ENCODE data around the gene CTXN1. TPM values are rescaled to one million over a fixed set of nuclear protein-coding genes. Genes with fewer than 3 reads are reported as not detected.

Gene CTXN1
- total RNA-seq, 1 experiment from 2014 or later, result 5.2 TPM

DNA sequence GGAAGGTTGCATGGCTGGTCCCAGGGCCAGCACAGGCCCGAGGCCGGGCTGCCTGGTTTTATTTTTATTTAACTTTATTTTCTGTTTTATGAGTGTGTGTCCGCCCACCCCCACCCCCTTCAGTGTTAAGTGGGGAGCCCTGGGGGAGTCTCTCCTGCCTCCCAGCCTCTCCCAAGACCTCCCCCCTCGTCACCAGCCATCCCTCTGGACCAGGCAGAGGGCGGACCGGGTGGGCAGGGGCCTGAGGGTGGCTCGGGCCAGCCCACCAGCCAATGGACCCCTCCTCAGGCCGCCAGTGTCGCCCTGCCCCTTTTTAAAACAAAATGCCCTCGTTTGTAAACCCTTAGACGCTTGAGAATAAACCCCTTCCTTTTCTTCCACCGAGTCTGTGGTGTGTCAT is 11.8 kb downstream of the CTXN1 start:
- TF ChIP-seq, protein P1, sequence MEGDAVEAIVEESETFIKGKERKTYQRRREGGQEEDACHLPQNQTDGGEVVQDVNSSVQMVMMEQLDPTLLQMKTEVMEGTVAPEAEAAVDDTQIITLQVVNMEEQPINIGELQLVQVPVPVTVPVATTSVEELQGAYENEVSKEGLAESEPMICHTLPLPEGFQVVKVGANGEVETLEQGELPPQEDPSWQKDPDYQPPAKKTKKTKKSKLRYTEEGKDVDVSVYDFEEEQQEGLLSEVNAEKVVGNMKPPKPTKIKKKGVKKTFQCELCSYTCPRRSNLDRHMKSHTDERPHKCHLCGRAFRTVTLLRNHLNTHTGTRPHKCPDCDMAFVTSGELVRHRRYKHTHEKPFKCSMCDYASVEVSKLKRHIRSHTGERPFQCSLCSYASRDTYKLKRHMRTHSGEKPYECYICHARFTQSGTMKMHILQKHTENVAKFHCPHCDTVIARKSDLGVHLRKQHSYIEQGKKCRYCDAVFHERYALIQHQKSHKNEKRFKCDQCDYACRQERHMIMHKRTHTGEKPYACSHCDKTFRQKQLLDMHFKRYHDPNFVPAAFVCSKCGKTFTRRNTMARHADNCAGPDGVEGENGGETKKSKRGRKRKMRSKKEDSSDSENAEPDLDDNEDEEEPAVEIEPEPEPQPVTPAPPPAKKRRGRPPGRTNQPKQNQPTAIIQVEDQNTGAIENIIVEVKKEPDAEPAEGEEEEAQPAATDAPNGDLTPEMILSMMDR (IDR thresholded peaks at IDR 0.05; ENCODE audit: unreplicated experiment), result no peak
- no peaks in the 10 kb centered on the region for H3K27me3 Mint-ChIP-seq (ENCODE audit: insufficient read depth, unreplicated experiment)
- H3K9me3 Mint-ChIP-seq (ENCODE audit: unreplicated experiment), result no peaks in the 10 kb centered on the region
- H3K27ac Mint-ChIP-seq (ENCODE audit: low read depth, unreplicated experiment), result no peak overlapping the region
- no TSS peak for BruUV-seq (replicated peaks)
- ChIA-PET CTCF (no interaction called here), POLR2A (no interaction called here)
- DNase-seq (ENCODE audit: unreplicated experiment), result no peak
- H3K4me3 Mint-ChIP-seq (ENCODE audit: unreplicated experiment), result no peak overlapping the region
- intact Hi-C loops (cut with micrococcal nuclease), result no loop called here
- H3K36me3 Mint-ChIP-seq (ENCODE audit: insufficient read depth, unreplicated experiment), result peaks cover 27% of the 10 kb centered on the region
- H3K4me1 Mint-ChIP-seq (ENCODE audit: insufficient read depth, unreplicated experiment), result no peaks in the 10 kb centered on the region

- no peak overlapping the region for H3K27ac Mint-ChIP-seq (ENCODE audit: low read depth, unreplicated experiment)
- H3K9me3 Mint-ChIP-seq (ENCODE audit: unreplicated experiment), result no peaks in the 10 kb centered on the region
- ChIA-PET POLR2A (interaction anchor here (0.6 kb wide), 1 partner anchor 26 kb away, joined by 4 read pairs; no protein-coding TSS in a partner anchor), CTCF (no interaction called here)
- intact Hi-C loops (cut with micrococcal nuclease), result no loop called here
- BruUV-seq (replicated peaks), result no TSS peak
- no peak for DNase-seq (ENCODE audit: unreplicated experiment)
- H3K4me1 Mint-ChIP-seq (ENCODE audit: insufficient read depth, unreplicated experiment), result no peaks in the 10 kb centered on the region
- TF ChIP-seq, protein P1 (IDR thresholded peaks at IDR 0.05; ENCODE audit: unreplicated experiment), result no peak
- no peak overlapping the region for H3K4me3 Mint-ChIP-seq (ENCODE audit: unreplicated experiment)
- peaks cover 28% of the 10 kb centered on the region for H3K36me3 Mint-ChIP-seq (ENCODE audit: insufficient read depth, unreplicated experiment)
- H3K27me3 Mint-ChIP-seq (ENCODE audit: insufficient read depth, unreplicated experiment), result no peaks in the 10 kb centered on the region
Observed at GRCh38 chr19:7913652-7914051, 12.3 kb downstream of the CTXN1 start.

DNA sequence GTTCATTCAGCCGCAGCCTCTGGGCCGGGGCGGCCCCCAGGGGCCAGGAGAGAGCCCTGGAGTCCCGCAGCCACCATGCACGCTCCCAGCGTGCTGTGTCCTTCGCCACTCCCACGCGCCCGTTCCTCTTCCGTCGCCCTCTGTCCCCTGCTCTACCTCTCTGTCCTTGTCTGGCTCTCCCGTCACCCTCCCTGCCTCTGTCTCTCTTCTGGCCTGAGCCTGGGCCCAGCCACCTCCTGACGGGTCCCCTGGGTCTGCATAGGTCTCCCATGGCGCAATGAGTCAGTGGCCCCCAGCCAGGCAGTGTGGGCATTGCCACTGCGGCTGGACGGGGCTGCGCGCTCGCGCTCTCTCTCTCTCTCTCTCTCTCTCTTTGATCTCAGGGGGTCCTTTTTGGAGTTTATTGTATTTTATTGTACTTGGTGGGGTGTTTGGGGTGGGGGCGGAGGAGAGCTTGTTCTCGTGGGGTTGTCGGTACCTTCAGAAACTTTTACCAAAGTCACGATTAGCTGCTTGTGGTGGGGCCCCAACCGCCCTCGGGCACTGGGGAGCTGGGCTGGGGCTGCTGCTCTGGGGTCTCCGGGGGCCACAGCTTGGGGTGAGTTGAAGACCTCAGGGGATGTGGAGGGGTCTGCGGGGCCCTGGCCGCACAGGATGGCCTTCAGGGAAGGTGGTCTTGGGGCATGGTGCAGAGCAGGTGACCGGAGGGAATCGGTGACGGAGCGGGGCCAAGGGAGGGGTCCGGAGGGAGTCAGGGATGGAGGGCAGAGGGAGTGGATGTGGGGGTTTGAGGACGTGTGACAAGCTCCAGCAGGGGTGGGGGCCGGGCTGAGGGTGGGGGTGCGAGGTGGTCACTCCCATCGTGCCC is 13.0 kb downstream of the CTXN1 start:
- DNase-seq (ENCODE audit: unreplicated experiment), result no peak
- BruUV-seq (replicated peaks), result no TSS peak
- CTCF ChIA-PET, result interaction anchor here (0.7 kb wide), 1 partner anchor 128 kb away, joined by 3 read pairs; no protein-coding TSS in a partner anchor
- no peak overlapping the region for H3K4me3 Mint-ChIP-seq (ENCODE audit: unreplicated experiment)
- no peaks in the 10 kb centered on the region for H3K9me3 Mint-ChIP-seq (ENCODE audit: unreplicated experiment)
- TF ChIP-seq, protein P1 (IDR thresholded peaks at IDR 0.05; ENCODE audit: unreplicated experiment), result no peak
- H3K27me3 Mint-ChIP-seq (ENCODE audit: insufficient read depth, unreplicated experiment), result no peaks in the 10 kb centered on the region
- H3K27ac Mint-ChIP-seq (ENCODE audit: low read depth, unreplicated experiment), result no peak overlapping the region
- POLR2A ChIA-PET, result interaction anchor here (0.6 kb wide), 1 partner anchor 25 kb away, joined by 4 read pairs; no protein-coding TSS in a partner anchor
- H3K36me3 Mint-ChIP-seq (ENCODE audit: insufficient read depth, unreplicated experiment), result peaks cover 34% of the 10 kb centered on the region
- no peaks in the 10 kb centered on the region for H3K4me1 Mint-ChIP-seq (ENCODE audit: insufficient read depth, unreplicated experiment)
- intact Hi-C loops (cut with micrococcal nuclease), result no loop called here

DNA sequence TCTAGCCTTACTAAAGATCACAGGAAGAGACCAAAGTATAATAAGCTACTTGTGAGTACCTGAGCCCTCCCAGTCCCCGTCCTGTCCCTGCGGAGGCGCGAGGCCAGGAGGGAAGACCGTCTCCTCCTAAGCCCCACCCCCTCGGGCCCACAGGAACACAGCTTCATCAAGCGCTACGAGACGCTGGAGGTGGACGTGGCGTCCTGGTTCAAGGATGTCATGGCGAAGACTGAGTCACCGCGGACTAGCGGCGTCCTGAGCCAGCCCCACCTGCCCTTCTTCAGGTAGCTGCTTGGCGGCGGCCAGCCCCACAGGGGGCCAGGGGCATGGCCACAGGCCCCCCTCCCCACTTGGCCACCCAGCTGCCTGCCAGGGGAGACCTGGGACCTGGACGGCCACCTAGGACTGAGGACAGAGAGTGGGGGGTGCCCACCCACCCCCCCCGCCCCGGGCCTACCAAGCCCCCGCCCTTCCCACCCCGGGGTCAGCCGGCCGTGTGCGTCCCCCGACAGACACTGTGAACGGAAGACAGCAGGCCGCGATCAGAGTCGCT is 13.7 kb downstream of the CTXN1 start:
- no peak overlapping the region for H3K4me3 Mint-ChIP-seq (ENCODE audit: unreplicated experiment)
- TF ChIP-seq, protein P1 (IDR thresholded peaks at IDR 0.05; ENCODE audit: unreplicated experiment), result no peak
- H3K9me3 Mint-ChIP-seq (ENCODE audit: unreplicated experiment), result no peaks in the 10 kb centered on the region
- CTCF ChIA-PET, result interaction anchor here (0.7 kb wide), 1 partner anchor 127 kb away, joined by 3 read pairs; no protein-coding TSS in a partner anchor
- peaks cover 34% of the 10 kb centered on the region for H3K36me3 Mint-ChIP-seq (ENCODE audit: insufficient read depth, unreplicated experiment)
- no peaks in the 10 kb centered on the region for H3K27me3 Mint-ChIP-seq (ENCODE audit: insufficient read depth, unreplicated experiment)
- BruUV-seq (replicated peaks), result no TSS peak
- POLR2A ChIA-PET, result interaction anchor here (0.6 to 1.0 kb wide), 2 partner anchors 9 to 1518 kb away, joined by 4 to 6 read pairs; partner anchors contain the start of gene MAP2K7
- DNase-seq (ENCODE audit: unreplicated experiment), result no peak
- H3K27ac Mint-ChIP-seq (ENCODE audit: low read depth, unreplicated experiment), result no peak overlapping the region
- peaks cover 4% of the 10 kb centered on the region for H3K4me1 Mint-ChIP-seq (ENCODE audit: insufficient read depth, unreplicated experiment)
- intact Hi-C loops (cut with micrococcal nuclease), result no loop called here

Data from MCF 10A (cell line).